ENCODE measurements around the gene INF2. TPM values are rescaled to one million over a fixed set of nuclear protein-coding genes. Genes with fewer than 3 reads are reported as not detected.
A peak's percentile ranks its signal among the peaks of the same experiment; 100 is the strongest.
"Not testable (repeated sequence)": the region's sequence is repeated elsewhere in the genome, so short reads cannot be mapped to it uniquely, and the experiment has no call there.

INF2 gene
- total RNA-seq, 6 donors from 2014 or later: 65.2 to 259 (median 131) TPM

- peak in 1 of 2 donors; percentile 81 for DNase-seq
Measured at GRCh38 chr14:104659764-104660523, 29.5 kb upstream of the INF2 start.

GRCh38 chr14:104660597-104660996, 28.8 kb upstream of the INF2 start:
- Histone ChIP-seq H3K9me3 (no peaks in the 10 kb centered on the region), H3K27me3 (peaks cover 0 to 8% (median 3%) of the 10 kb centered on the region in 4 donors), H3K36me3 (no peaks in the 10 kb centered on the region), H3K27ac (no peak overlapping the region), H3K4me3 (no peak overlapping the region), H3K4me1 (peaks cover 3 to 11% (median 4%) of the 10 kb centered on the region in 4 donors)
- TF ChIP-seq CTCF (IDR thresholded peaks at IDR 0.05): no peak
- no peak for TF ChIP-seq POLR2A (IDR thresholded peaks at IDR 0.05)
- ATAC-seq (ENCODE audit: low FRiP score in 2 of 2) (peak in 1 of 2 donors; percentile 35), DNase-seq (no peak)
- WGBS, 2 donors: 54 to 69% methylated on average over 8 to 13 of the region's 13 CpGs

More at GRCh38 chr14:104659764-104660523, 29.5 kb upstream of the INF2 start:
- Histone ChIP-seq H3K9me3 (no peaks in the 10 kb centered on the region), H3K27ac (no peak overlapping the region), H3K4me3 (no peak overlapping the region), H3K36me3 (no peaks in the 10 kb centered on the region), H3K4me1 (peaks cover 0 to 7% (median 0%) of the 10 kb centered on the region in 4 donors), H3K27me3 (peaks cover 0 to 8% (median 3%) of the 10 kb centered on the region in 4 donors)
- no peak for TF ChIP-seq POLR2A (IDR thresholded peaks at IDR 0.05)
- TF ChIP-seq CTCF (IDR thresholded peaks at IDR 0.05): no peak
- no peak for TF ChIP-seq POLR2AphosphoS5 (IDR thresholded peaks at IDR 0.05)
- no peak for TF ChIP-seq EP300 (IDR thresholded peaks at IDR 0.05)
- 39 to 100% methylated on average over 1 to 42 of the region's 43 CpGs for WGBS, 2 donors
- no peak for ATAC-seq (ENCODE audit: low FRiP score in 2 of 2)

GRCh38 chr14:104661086-104661485, 28.3 kb upstream of the INF2 start:
- no peak for DNase-seq
- H3K27ac ChIP-seq: no peak overlapping the region
- 89 to 90% methylated on average over 2 of the region's 2 CpGs for WGBS, 2 donors
- H3K36me3 ChIP-seq: no peaks in the 10 kb centered on the region
- TF ChIP-seq EP300 (IDR thresholded peaks at IDR 0.05) (no peak), POLR2A (IDR thresholded peaks at IDR 0.05) (no peak), POLR2AphosphoS5 (IDR thresholded peaks at IDR 0.05) (no peak), CTCF (IDR thresholded peaks at IDR 0.05) (no peak)
- H3K4me3 ChIP-seq: no peak overlapping the region
- no peaks in the 10 kb centered on the region for H3K9me3 ChIP-seq
- peaks cover 8 to 16% (median 9%) of the 10 kb centered on the region in 4 donors for H3K4me1 ChIP-seq
- H3K27me3 ChIP-seq: peaks cover 0 to 8% (median 3%) of the 10 kb centered on the region in 4 donors
- ATAC-seq (ENCODE audit: low FRiP score in 2 of 2): no peak

GRCh38 chr14:104661528-104662157, 27.8 kb upstream of the INF2 start:
- DNase-seq; ATAC-seq (ENCODE audit: low FRiP score in 2 of 2); H3K4me3 ChIP-seq; H3K36me3 ChIP-seq; H3K9me3 ChIP-seq; H3K27me3 ChIP-seq; H3K27ac ChIP-seq: not testable (repeated sequence)
- WGBS, 2 donors: 87 to 91% methylated on average over 16 to 18 of the region's 18 CpGs
- peaks cover 9 to 19% (median 11%) of the 10 kb centered on the region in 4 donors for H3K4me1 ChIP-seq

GRCh38 chr14:104662472-104662871, 26.9 kb upstream of the INF2 start:
- DNase-seq; H3K9me3 ChIP-seq; H3K27ac ChIP-seq; ATAC-seq (ENCODE audit: low FRiP score in 2 of 2); H3K36me3 ChIP-seq; H3K27me3 ChIP-seq; H3K4me3 ChIP-seq: not testable (repeated sequence)
- WGBS, 2 donors: 94% methylated on average over 14 to 18 of the region's 18 CpGs
- peaks cover 9 to 19% (median 11%) of the 10 kb centered on the region in 4 donors for H3K4me1 ChIP-seq

Measured in upper lobe of left lung (tissue), 6 donors.